Measurements from ENCODE around the gene ZNF385C. TPM values are rescaled to one million over a fixed set of nuclear protein-coding genes. Genes with fewer than 3 reads are reported as not detected.

The ZNF385C gene
- total and polyA plus RNA-seq, 4 donors, result 0.03 to 0.19 (median 0.06) TPM; not detected in 1

DNA sequence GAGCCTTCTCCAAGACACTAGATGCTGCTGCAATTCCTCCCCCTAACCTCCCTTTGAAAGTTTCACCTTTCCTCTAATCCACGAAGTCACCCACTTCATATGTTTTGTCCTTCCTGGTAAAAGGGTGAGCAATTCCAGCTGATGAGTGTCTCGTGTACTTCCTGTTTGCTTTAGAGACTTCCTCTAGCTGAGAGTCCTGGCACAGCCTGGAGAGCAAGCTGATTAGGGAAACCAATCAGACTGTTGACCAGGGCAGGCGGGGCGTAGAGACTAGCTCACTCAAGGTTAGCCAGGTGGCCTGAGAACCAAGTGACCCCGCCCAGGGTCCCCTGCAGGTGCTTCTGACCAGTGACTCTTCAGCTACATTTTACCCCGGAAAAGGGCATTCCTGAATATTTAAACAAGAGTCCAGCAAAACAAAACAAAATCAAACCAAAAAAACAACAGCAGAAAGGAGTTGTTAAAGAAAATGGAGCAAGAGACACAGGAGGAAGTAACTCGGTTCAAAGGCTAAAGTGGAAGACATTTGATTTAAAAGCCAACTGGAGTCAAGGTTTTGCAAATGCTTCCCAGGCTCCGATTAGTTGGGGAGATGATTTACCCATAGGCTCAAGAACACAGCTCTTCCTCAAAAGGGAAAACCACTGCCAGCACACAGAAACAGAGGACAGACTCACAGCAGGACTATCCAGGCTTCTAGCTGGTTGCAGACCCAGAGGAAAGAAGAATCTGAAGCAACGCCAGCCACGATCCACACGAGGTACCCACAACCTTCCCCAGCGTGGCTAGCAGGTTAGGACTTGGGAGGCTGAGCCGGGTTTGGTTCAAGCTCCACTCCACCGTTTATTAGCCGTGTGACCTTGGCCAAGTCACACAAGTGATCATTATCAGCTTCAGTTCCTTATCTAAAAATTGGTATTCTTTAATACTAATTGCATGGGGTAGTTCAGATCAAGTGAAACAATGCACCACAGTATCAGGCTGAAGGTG lies 37.7 kb upstream of the ZNF385C start:
- 22% methylated on average over 15 of the region's 15 CpGs for WGBS
- Histone ChIP-seq H3K27ac (ENCODE audit: low read depth in 1 of 2, low read length in 2 of 2) (peak overlapping the region; percentile 88 to 95), H3K9ac (ENCODE audit: low read depth in 1 of 2, low read length in 2 of 2) (no peak overlapping the region)

More for the DNA sequence above, 37.7 kb upstream of the ZNF385C start:
- H3K36me3 ChIP-seq (ENCODE audit: control insufficient read depth in 4 of 4, insufficient read depth in 3 of 4, low read depth in 1 of 4, low read length in 3 of 4), result no peaks in the 10 kb centered on the region
- no peak for DNase-seq (ENCODE audit: low spot score)
- H3K27me3 ChIP-seq (ENCODE audit: control insufficient read depth in 4 of 4, insufficient read depth in 4 of 4, low read length in 3 of 4), result no peaks in the 10 kb centered on the region
- TF ChIP-seq, protein P1, sequence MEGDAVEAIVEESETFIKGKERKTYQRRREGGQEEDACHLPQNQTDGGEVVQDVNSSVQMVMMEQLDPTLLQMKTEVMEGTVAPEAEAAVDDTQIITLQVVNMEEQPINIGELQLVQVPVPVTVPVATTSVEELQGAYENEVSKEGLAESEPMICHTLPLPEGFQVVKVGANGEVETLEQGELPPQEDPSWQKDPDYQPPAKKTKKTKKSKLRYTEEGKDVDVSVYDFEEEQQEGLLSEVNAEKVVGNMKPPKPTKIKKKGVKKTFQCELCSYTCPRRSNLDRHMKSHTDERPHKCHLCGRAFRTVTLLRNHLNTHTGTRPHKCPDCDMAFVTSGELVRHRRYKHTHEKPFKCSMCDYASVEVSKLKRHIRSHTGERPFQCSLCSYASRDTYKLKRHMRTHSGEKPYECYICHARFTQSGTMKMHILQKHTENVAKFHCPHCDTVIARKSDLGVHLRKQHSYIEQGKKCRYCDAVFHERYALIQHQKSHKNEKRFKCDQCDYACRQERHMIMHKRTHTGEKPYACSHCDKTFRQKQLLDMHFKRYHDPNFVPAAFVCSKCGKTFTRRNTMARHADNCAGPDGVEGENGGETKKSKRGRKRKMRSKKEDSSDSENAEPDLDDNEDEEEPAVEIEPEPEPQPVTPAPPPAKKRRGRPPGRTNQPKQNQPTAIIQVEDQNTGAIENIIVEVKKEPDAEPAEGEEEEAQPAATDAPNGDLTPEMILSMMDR (IDR thresholded peaks at IDR 0.05; ENCODE audit: low read depth, low read length, missing input control), result no peak
- TF ChIP-seq TAF1 (conservative IDR thresholded peaks at IDR 0.05) (no peak), HNF4G (IDR thresholded peaks at IDR 0.05) (no peak), RAD21 (IDR thresholded peaks at IDR 0.05) (peak; percentile 40 to 54), SP1 (IDR thresholded peaks at IDR 0.05) (peak; percentile 91), EGR1 (IDR thresholded peaks at IDR 0.05; ENCODE audit: low read depth in 2 of 2) (peak; percentile 48 to 74), NR2F2 (IDR thresholded peaks at IDR 0.05) (peak; percentile 91), JUND (IDR thresholded peaks at IDR 0.05) (peak; percentile 58 to 64), GABPA (IDR thresholded peaks at IDR 0.05 in 1 of 2, conservative IDR thresholded peaks at IDR 0.05 in 1 of 2) (peak; percentile 75 to 91), YY1 (IDR thresholded peaks at IDR 0.05) (peak; percentile 49), FOXA2 (IDR thresholded peaks at IDR 0.05) (peak; percentile 47), RXRA (IDR thresholded peaks at IDR 0.05) (peak; percentile 85 to 90), HNF4A (conservative IDR thresholded peaks at IDR 0.05) (peak; percentile 64 to 72), FOXA1 (IDR thresholded peaks at IDR 0.05) (peak; percentile 86)
- TF ChIP-seq, protein P2, sequence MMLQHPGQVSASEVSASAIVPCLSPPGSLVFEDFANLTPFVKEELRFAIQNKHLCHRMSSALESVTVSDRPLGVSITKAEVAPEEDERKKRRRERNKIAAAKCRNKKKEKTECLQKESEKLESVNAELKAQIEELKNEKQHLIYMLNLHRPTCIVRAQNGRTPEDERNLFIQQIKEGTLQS (IDR thresholded peaks at IDR 0.05), result peak; percentile 70
- TF ChIP-seq, protein P3, sequence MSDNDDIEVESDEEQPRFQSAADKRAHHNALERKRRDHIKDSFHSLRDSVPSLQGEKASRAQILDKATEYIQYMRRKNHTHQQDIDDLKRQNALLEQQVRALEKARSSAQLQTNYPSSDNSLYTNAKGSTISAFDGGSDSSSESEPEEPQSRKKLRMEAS (IDR thresholded peaks at IDR 0.05), result peak; percentile 96
- TF ChIP-seq, protein P4, sequence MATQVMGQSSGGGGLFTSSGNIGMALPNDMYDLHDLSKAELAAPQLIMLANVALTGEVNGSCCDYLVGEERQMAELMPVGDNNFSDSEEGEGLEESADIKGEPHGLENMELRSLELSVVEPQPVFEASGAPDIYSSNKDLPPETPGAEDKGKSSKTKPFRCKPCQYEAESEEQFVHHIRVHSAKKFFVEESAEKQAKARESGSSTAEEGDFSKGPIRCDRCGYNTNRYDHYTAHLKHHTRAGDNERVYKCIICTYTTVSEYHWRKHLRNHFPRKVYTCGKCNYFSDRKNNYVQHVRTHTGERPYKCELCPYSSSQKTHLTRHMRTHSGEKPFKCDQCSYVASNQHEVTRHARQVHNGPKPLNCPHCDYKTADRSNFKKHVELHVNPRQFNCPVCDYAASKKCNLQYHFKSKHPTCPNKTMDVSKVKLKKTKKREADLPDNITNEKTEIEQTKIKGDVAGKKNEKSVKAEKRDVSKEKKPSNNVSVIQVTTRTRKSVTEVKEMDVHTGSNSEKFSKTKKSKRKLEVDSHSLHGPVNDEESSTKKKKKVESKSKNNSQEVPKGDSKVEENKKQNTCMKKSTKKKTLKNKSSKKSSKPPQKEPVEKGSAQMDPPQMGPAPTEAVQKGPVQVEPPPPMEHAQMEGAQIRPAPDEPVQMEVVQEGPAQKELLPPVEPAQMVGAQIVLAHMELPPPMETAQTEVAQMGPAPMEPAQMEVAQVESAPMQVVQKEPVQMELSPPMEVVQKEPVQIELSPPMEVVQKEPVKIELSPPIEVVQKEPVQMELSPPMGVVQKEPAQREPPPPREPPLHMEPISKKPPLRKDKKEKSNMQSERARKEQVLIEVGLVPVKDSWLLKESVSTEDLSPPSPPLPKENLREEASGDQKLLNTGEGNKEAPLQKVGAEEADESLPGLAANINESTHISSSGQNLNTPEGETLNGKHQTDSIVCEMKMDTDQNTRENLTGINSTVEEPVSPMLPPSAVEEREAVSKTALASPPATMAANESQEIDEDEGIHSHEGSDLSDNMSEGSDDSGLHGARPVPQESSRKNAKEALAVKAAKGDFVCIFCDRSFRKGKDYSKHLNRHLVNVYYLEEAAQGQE (IDR thresholded peaks at IDR 0.05), result peak; percentile 63
- TF ChIP-seq, protein P5, sequence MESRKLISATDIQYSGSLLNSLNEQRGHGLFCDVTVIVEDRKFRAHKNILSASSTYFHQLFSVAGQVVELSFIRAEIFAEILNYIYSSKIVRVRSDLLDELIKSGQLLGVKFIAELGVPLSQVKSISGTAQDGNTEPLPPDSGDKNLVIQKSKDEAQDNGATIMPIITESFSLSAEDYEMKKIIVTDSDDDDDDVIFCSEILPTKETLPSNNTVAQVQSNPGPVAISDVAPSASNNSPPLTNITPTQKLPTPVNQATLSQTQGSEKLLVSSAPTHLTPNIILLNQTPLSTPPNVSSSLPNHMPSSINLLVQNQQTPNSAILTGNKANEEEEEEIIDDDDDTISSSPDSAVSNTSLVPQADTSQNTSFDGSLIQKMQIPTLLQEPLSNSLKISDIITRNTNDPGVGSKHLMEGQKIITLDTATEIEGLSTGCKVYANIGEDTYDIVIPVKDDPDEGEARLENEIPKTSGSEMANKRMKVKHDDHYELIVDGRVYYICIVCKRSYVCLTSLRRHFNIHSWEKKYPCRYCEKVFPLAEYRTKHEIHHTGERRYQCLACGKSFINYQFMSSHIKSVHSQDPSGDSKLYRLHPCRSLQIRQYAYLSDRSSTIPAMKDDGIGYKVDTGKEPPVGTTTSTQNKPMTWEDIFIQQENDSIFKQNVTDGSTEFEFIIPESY (IDR thresholded peaks at IDR 0.05), result peak; percentile 19
- peaks cover 14 to 42% (median 22%) of the 10 kb centered on the region in 4 donors for H3K4me1 ChIP-seq (ENCODE audit: control insufficient read depth in 4 of 4, insufficient read depth in 4 of 4, low read length in 3 of 4)
- no peaks in the 10 kb centered on the region for H3K9me3 ChIP-seq (ENCODE audit: control insufficient read depth in 4 of 4, low read length in 3 of 4)
- peak overlapping the region; percentile 35 to 41 (median 36) for H3K4me3 ChIP-seq (ENCODE audit: low read depth in 1 of 3, low read length in 3 of 3)
